GM13977 (cell line): Measurements from ENCODE around the gene ATP11A.

ENCODE experiments used
- DNase-seq: peaks from one replicate; pipeline ENCODE4 v3.0.0; 2012; ENCODE audit warnings: low spot score
- in situ Hi-C: fragments of 300-500 bp; cut with MboI; formaldehyde crosslinking; loops from one replicate; pipeline ENCODE4 v1.12.0; 2022; ENCODE audit warnings: low sequenced_read_pairs, low pct_unique_long_range_greater_than_20kb, mixed read lengths, inconsistent platforms; ENCODE audit not compliant: unreplicated experiment
- TF ChIP-seq, protein P1 (sequence below): IDR thresholded peaks from 2 replicates; pipeline ENCODE4 v1.5.1; 2012; ENCODE audit warnings: mild to moderate bottlenecking, control low read depth; ENCODE audit not compliant: insufficient read depth; ENCODE audit errors: extremely low read depth, missing control alignments

The ATP11A gene

DNA sequence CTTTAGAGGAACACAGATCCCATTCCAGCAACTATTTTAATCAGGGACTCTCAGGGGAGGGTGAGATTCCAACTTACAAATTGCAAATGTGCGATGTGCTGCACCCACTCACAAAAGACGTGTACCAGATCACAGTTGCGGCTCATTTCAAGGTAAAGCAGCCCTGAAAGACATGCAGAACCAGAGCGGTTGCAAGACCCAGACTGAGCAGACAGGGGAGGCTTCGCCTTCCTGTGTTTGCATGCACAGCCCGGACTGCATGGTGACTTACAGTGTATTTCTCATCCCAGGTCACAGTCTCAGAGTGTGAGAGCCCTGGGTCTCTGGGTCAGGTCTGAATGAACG is 84.6 kb downstream of the ATP11A start:
- no peak for DNase-seq
- TF ChIP-seq, protein P1, sequence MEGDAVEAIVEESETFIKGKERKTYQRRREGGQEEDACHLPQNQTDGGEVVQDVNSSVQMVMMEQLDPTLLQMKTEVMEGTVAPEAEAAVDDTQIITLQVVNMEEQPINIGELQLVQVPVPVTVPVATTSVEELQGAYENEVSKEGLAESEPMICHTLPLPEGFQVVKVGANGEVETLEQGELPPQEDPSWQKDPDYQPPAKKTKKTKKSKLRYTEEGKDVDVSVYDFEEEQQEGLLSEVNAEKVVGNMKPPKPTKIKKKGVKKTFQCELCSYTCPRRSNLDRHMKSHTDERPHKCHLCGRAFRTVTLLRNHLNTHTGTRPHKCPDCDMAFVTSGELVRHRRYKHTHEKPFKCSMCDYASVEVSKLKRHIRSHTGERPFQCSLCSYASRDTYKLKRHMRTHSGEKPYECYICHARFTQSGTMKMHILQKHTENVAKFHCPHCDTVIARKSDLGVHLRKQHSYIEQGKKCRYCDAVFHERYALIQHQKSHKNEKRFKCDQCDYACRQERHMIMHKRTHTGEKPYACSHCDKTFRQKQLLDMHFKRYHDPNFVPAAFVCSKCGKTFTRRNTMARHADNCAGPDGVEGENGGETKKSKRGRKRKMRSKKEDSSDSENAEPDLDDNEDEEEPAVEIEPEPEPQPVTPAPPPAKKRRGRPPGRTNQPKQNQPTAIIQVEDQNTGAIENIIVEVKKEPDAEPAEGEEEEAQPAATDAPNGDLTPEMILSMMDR, result no peak
- in situ Hi-C loops, result no loop called here

DNA sequence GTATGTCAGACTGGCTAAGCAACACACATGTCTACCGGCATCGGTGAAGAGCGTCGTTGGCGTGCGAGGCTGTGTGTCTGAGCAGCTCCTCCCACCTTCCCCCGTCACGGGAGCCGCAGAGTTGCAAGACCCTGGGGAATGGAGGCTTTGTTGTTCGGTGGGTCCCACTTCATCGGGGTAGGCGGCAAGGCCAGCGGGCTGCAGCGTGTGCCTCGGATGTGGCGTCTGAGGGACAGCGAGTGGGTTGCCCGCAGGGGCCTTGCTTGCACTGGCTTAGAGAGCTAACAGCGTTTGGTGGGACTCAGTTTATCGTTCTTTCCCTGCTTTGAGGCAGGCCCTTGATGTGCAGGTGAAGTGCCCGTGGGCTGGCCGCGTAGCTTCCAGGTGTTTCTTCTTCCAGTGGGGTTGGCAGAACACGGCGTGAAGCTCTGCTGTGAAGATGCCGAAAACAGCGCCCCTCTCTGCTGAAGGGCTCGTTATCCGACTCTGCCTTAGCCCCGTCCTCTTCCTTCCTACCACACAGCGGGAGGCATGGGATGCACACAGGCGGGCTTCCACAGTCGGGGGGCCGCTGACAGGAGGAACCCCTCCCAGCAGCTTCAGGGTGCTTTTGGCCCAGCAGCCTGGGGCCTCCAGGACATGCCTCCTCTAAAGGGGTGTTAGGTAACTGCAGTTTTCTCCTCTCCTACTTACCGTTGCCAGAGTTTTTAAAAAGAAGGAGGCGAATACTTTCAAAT is 85.2 kb downstream of the ATP11A start:
- TF ChIP-seq, protein P1, result no peak
- DNase-seq, result no peak
- in situ Hi-C loops, result no loop called here

DNA sequence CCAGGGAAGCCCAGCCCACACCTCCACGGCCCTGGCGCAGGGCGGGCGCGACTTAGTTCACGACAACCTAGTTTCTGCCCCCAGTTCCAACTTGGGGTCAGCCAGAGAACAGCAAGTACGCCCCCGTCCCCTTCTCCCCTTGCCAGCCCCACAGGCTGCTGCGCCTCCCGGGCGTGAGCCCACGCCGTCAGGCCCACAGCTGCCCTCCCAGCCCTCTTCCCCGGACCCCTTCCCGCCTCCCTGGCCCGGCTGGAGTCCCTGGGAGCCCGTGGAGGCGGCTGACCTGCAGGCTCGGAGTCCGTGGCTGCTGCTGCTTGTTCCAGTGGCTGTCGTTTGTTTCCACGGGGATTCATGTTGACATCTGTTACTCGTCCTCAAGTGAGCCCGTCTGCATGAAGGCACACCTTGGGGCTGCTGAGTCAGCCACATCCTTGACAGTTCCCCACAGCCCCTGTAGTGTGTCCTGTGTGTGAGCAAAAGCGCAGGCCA is 86.0 kb downstream of the ATP11A start:
- TF ChIP-seq, protein P1, result no peak
- no peak for DNase-seq
- in situ Hi-C loops, result no loop called here

DNA sequence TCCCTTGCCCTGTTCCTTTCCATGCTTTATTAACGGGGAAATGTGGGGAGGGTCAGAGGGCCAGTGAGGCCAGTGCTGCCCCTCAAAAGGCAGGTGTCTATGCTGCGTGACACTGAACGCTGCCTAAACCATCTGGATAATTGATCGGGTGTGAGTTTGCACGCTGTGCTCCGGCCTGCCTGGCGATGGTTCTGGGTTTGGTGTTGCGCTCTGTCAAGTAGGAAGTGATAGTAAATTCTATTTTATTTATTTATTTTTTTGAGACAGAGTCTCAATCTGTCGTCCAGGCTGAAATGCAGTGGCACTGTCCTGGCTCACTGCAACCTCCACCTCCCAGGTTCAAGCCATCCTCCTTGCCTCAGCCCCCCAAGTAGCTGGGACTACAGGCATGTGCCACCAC is 86.5 kb downstream of the ATP11A start:
- in situ Hi-C loops, result no loop called here
- TF ChIP-seq, protein P1, result no peak
- DNase-seq, result no peak

DNA sequence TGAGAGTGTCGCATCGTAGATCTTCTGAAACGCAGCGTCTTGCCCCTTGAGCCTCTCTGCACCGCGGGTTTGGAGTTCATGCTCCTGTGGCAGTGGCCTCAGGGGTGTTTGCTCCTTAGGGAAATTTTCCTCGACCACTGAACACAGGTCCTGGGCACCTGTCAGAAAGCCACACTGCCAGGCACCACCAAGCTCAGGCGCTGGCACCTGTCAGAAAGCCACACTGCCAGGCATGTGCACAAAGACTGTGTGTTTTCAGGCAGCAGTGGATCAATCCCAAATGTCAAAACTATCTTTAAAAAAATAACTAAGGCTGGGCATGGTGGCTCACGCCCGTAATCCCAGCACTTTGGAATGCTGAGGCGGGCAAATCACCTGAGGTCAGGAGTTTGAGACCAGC is 87.1 kb downstream of the ATP11A start:
- DNase-seq, result no peak
- TF ChIP-seq, protein P1, result no peak
- in situ Hi-C loops, result no loop called here

DNA sequence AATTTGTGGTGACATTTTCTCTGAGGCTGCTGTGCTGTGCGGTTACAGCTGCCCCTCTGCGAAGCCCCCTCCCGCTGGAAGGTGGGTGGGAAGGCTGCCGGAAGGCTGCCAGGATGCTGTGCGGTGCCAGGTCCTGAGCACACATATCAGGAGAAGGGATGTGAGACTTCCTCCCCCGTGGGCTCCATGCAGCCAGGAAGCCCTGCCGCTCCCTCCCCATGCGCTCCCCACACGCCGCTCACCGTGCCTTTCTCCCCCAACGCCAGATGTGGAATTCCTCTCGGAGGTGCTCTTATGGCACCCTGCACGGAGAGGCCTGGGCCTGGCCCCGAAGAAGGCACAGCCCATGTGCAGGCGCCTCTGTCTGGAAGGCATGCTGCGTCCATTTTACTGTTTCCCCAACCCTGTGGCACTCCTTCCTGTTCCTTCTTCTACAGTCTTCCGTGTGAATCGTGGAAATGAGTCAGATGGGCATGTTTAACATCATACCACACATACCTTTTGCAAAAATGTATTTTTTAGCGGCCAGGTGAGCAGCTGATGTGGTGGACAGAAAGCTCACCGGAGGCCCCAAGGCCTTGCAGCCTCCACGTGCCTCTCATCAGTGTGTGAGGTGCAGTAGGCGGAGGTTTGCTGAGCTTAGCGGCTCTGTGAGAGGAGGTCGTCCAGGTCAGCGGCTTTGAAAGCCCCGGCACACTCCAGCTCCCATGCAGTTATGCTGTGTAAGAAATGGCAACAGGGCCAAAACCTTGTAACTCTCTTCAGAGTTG is 88.0 kb downstream of the ATP11A start:
- in situ Hi-C loops, result no loop called here
- DNase-seq, result no peak
- TF ChIP-seq, protein P1, result no peak
